DMS 273 (cell line): ENCODE results near the gene MPHOSPH9.

Source experiments
- DNase-seq: peaks from one replicate; lab custom pipeline; 2025; ENCODE audit not compliant: unreplicated experiment; lab: John Stamatoyannopoulos, UW

MPHOSPH9 gene

DNA sequence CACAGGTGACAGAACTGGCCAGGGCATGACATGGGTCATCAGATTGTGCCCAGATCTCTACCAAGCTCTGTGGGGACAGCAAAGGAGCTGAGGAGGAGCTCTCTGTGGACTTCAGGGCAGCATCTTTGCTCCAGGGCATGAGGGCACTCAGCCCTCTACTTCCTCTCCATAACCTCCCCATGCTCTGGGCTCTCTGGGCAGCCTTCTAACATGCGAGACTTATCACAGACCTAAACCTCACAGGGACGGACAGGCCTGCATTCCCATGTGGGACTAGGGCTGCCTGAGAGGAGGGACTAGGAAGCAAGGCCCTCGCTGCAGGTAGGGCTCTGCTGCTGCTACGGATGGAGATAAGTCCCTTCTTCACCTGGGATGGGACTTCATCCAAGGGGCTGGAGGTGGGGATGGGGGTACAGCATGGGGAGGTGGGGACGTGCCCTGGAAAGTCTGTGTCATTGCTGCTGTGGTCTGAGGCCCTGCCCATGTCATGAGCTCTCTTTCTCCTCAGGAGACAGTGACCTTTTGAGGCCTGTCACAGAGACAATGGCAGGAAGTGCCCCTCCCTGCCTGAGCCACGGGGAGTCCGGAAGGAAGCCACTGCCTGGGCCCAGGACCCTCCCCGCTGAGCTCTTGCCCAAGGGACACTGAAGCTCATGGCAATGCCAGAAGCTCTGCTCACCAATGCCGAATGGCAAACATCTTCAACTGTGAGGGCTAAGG is 126.1 kb downstream of the MPHOSPH9 start:
- no peak for DNase-seq

DNA sequence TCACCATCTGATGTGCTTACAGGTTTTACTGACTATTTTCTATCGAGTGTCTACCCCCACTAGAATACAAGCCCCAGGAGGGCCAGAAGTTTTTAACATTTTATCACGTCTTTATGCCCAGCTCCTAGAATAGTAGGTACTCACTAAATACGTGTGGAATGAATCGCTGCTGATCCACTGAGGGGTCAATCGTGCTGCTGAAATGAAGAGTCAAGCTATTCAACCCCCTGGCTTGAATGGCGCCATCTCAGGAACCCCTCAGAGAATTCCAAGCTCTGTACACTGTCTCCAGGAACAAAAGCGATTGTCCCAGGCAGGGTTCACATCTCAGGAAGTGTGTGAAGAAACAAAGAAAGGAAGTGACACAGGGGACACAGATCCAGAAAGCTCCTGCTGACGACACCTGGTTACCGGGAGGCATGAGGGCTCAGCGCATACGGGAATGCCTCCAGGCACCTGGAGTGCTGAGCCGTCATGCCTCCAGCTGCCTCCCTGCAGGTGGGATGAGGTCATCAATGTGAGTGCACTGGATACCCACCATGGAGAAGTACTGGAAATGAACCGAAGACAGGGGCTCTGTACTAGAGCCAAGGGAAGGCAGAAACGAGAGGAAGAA is 127.6 kb downstream of the MPHOSPH9 start:
- no peak for DNase-seq

DNA sequence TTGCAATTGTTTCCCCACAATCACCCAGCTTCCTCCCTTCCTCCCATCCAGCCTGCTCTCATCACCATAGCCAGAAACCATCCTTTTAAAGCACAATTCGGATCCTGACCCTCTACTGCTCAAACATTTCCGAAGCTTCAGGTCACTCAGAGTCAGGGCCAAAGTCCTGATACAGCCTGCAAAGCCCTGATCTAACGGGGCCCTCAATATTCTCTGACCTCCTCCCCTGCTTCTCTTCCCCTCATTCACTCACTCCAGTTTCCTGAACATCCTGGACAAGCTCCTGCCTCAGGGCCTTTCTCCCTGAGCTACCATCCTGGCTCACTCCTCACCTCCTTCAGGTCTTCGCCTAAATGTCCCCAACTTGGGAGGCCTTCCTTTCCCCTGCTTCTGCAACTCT is 128.1 kb downstream of the MPHOSPH9 start:
- no peak for DNase-seq
